ENCODE data around the gene EPS8L3.

Gene EPS8L3

DNA sequence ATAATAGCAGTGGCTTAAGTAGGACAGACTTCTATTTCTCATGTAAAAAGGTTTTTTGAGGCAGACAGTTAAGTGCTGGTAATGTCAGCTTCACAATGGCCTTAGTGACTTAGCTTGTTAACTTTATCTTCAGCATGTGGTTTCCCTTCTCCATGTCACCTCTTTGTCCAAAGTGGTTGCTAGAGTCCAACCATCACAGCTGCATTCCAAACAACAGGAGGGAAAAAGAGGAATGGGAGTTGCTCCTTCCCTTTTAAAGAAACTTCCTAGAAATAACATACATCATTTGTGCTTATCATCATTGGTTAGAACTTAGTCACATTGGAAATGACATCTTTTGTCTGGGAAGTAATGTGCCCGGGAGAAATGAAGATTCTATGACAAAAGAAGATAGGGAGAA, 41.8 kb downstream of the EPS8L3 start:
- TF ChIP-seq, protein P1, sequence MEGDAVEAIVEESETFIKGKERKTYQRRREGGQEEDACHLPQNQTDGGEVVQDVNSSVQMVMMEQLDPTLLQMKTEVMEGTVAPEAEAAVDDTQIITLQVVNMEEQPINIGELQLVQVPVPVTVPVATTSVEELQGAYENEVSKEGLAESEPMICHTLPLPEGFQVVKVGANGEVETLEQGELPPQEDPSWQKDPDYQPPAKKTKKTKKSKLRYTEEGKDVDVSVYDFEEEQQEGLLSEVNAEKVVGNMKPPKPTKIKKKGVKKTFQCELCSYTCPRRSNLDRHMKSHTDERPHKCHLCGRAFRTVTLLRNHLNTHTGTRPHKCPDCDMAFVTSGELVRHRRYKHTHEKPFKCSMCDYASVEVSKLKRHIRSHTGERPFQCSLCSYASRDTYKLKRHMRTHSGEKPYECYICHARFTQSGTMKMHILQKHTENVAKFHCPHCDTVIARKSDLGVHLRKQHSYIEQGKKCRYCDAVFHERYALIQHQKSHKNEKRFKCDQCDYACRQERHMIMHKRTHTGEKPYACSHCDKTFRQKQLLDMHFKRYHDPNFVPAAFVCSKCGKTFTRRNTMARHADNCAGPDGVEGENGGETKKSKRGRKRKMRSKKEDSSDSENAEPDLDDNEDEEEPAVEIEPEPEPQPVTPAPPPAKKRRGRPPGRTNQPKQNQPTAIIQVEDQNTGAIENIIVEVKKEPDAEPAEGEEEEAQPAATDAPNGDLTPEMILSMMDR (IDR thresholded peaks at IDR 0.05; ENCODE audit: insufficient read depth, low read depth, low read length, missing control alignments), result no peak
- no peak for DNase-seq (ENCODE audit: low read depth)
- no peak overlapping the region for H3K4me3 ChIP-seq (ENCODE audit: low read length)

DNA sequence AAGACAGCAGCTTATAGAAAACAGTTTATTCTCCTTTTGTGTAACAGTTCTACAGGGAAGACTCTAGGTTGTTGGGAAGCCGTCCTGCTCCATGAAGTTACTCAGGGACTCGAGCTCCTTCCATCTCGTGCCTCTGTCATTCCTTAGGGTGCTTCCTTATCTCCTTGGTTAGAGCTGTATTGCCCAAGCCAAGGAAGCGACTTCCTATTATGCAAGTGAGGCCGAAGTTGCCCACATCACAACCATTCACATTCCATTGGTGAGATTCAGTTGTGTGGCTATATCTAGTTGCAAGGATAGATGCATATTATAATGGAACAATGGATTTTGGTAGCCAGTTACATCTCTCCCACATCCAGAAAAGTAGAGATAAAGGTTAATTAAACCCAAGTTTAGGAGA, 42.7 kb downstream of the EPS8L3 start:
- H3K4me3 ChIP-seq (ENCODE audit: low read length), result no peak overlapping the region
- DNase-seq (ENCODE audit: low read depth), result no peak
- TF ChIP-seq, protein P1 (IDR thresholded peaks at IDR 0.05; ENCODE audit: insufficient read depth, low read depth, low read length, missing control alignments), result no peak

DNA sequence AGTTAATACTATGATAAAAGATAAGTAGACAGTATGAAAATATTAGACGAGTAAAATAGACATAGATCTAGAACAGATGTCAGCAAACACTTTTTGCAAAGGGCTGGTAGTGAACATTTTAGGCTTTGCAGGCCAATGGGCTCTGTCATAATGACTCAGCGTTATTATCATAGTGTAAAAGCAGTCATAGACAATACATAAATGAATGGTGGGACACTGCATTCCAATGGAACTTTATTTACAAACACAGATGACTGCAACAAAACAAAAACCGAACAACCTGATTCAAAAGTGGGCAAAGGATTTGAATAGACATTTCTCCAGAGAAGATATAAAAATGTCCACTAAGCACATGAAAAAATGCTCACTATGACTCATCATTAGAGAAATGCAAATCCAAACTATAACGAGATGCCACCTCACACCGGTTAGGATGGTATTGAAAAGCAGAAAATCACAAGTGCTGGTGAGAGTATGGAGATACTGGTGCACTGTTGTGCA, 44.3 kb downstream of the EPS8L3 start:
- TF ChIP-seq, protein P1 (IDR thresholded peaks at IDR 0.05; ENCODE audit: insufficient read depth, low read depth, low read length, missing control alignments), result no peak
- DNase-seq (ENCODE audit: low read depth), result peak; percentile 53
- no peak overlapping the region for H3K4me3 ChIP-seq (ENCODE audit: low read length)

DNA sequence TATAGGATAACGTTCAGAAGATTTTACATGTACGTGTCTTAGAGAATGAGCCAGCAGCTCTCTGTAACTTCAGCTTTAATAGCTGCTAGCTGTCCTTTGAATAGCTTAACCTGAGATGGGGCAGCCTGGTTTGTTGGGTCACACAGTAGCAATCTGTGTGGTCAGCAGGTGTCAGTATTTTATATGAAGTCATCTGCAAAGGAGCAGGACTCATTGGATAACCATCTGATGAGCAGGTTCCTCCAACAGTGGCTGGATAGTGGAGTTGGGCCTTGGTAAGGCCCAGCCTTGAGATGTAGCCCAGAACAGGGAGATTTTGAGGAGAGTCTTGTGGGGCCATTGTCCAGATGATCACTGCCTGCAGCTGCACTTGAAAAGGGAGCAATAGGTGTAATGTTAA, 45.2 kb downstream of the EPS8L3 start:
- no peak overlapping the region for H3K4me3 ChIP-seq (ENCODE audit: low read length)
- TF ChIP-seq, protein P1 (IDR thresholded peaks at IDR 0.05; ENCODE audit: insufficient read depth, low read depth, low read length, missing control alignments), result no peak
- DNase-seq (ENCODE audit: low read depth), result no peak

DNA sequence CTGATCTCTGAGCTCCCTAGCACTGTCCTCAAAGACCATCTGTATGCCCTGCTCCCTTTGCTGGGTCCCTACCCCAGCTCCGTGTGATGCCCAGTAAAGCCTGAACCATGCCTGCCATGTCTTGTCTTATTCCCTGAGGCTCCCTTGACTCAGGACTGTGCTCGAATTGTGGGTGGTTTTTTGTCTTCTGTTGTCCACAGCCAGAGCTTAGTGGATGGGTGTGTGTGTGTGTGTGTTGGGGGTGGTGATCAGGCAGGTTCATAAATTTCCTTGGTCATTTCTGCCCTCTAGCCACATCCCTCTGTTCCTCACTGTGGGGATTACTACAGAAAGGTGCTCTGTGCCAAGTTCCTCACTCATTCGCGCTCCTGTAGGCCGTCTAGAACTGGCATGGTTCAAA, 46.0 kb downstream of the EPS8L3 start:
- no peak overlapping the region for H3K4me3 ChIP-seq (ENCODE audit: low read length)
- TF ChIP-seq, protein P1 (IDR thresholded peaks at IDR 0.05; ENCODE audit: insufficient read depth, low read depth, low read length, missing control alignments), result no peak
- peak; percentile 67 for DNase-seq (ENCODE audit: low read depth)

DNA sequence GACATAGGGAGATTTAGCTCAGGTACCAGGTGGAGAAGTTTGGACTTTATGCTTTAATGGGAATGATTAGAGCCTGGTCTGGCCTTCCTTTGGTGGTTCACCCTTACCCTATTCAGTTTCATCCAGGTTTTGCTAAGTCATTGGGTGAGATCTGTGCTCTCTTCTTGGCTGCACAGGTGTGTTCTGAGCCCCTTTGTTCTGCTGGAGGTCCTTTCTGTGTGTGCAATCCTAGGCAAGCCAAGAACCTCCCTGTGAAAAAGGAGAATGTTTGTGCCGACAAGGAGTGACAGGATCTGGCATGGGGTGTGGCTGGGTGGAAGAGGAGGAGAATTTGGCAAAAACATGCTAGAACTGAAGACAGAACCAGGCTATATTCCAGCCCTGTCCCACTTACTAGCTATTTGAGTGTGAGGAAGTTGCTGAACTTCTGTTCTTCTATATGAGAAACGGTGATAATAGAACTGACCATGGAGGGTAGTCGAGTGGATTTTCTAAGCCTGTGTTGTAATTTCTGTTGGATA, 47.1 kb downstream of the EPS8L3 start:
- DNase-seq (ENCODE audit: low read depth), result no peak
- TF ChIP-seq, protein P1 (IDR thresholded peaks at IDR 0.05; ENCODE audit: insufficient read depth, low read depth, low read length, missing control alignments), result no peak
- no peak overlapping the region for H3K4me3 ChIP-seq (ENCODE audit: low read length)

DNA sequence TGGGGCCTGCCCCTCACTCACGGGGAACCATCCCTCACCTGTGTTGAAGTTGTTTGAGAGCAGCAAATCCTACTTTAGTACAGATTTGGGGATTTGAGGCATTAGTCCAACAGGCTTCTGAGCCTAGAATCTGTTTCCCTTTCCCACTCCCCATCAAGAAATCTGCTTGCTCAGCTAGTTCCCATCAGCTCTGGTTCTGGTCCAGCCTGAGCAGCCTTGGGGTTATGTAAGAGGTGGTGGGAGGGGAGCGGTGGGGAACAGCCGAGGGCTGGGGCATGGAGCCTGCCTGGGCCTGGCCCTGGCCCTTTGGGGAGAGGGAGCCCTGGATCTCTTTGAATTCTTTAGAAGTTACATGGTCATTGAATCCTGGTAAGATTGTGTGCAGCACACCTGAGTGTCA, 47.6 kb downstream of the EPS8L3 start:
- DNase-seq (ENCODE audit: low read depth), result no peak
- TF ChIP-seq, protein P1 (IDR thresholded peaks at IDR 0.05; ENCODE audit: insufficient read depth, low read depth, low read length, missing control alignments), result no peak
- H3K4me3 ChIP-seq (ENCODE audit: low read length), result no peak overlapping the region
